ENCODE data around the gene BCAS3. TPM values are rescaled to one million over a fixed set of nuclear protein-coding genes. Genes with fewer than 3 reads are reported as not detected.
A peak's percentile ranks its signal among the peaks of the same experiment; 100 is the strongest.

The BCAS3 gene
- total RNA-seq, 1 donor from 2014 or later: 35.7 TPM

GRCh38 chr17:61351745-61352407 lies 674.2 kb downstream of the BCAS3 start:
- H3K9me3 Mint-ChIP-seq (ENCODE audit: unreplicated experiment): no peaks in the 10 kb centered on the region
- H3K36me3 Mint-ChIP-seq (ENCODE audit: unreplicated experiment): no peaks in the 10 kb centered on the region
- H3K27ac Mint-ChIP-seq (ENCODE audit: unreplicated experiment): no peak overlapping the region
- H3K4me3 Mint-ChIP-seq (ENCODE audit: unreplicated experiment): no peak overlapping the region
- no peaks in the 10 kb centered on the region for H3K27me3 Mint-ChIP-seq (ENCODE audit: unreplicated experiment)
- no peak for TF ChIP-seq CTCF (IDR thresholded peaks at IDR 0.05)
- peaks cover 27% of the 10 kb centered on the region for H3K4me1 Mint-ChIP-seq (ENCODE audit: unreplicated experiment)
- DNase-seq (ENCODE audit: extremely low spot score, unreplicated experiment): no peak

GRCh38 chr17:61352408-61352770 lies 674.7 kb downstream of the BCAS3 start:
- Mint-ChIP-seq H3K27ac (ENCODE audit: unreplicated experiment) (peak overlapping the region; percentile 43), H3K27me3 (ENCODE audit: unreplicated experiment) (no peaks in the 10 kb centered on the region)
- no peak for TF ChIP-seq CTCF (IDR thresholded peaks at IDR 0.05)

GRCh38 chr17:61352781-61353491 lies 675.3 kb downstream of the BCAS3 start:
- Mint-ChIP-seq H3K4me1 (ENCODE audit: unreplicated experiment) (peaks cover 28% of the 10 kb centered on the region), H3K9me3 (ENCODE audit: unreplicated experiment) (no peaks in the 10 kb centered on the region), H3K36me3 (ENCODE audit: unreplicated experiment) (no peaks in the 10 kb centered on the region), H3K27ac (ENCODE audit: unreplicated experiment) (no peak overlapping the region), H3K27me3 (ENCODE audit: unreplicated experiment) (no peaks in the 10 kb centered on the region), H3K4me3 (ENCODE audit: unreplicated experiment) (no peak overlapping the region)
- no peak for DNase-seq (ENCODE audit: extremely low spot score, unreplicated experiment)
- no peak for TF ChIP-seq CTCF (IDR thresholded peaks at IDR 0.05)

More at GRCh38 chr17:61352408-61352770, 674.7 kb downstream of the BCAS3 start:
- DNase-seq (ENCODE audit: extremely low spot score, unreplicated experiment): no peak
- peaks cover 28% of the 10 kb centered on the region for H3K4me1 Mint-ChIP-seq (ENCODE audit: unreplicated experiment)
- H3K36me3 Mint-ChIP-seq (ENCODE audit: unreplicated experiment): no peaks in the 10 kb centered on the region
- no peaks in the 10 kb centered on the region for H3K9me3 Mint-ChIP-seq (ENCODE audit: unreplicated experiment)
- H3K4me3 Mint-ChIP-seq (ENCODE audit: unreplicated experiment): no peak overlapping the region

- Mint-ChIP-seq H3K27ac (ENCODE audit: unreplicated experiment) (no peak overlapping the region), H3K36me3 (ENCODE audit: unreplicated experiment) (no peaks in the 10 kb centered on the region), H3K27me3 (ENCODE audit: unreplicated experiment) (no peaks in the 10 kb centered on the region), H3K9me3 (ENCODE audit: unreplicated experiment) (no peaks in the 10 kb centered on the region), H3K4me3 (ENCODE audit: unreplicated experiment) (no peak overlapping the region), H3K4me1 (ENCODE audit: unreplicated experiment) (peaks cover 28% of the 10 kb centered on the region)
- no peak for DNase-seq (ENCODE audit: extremely low spot score, unreplicated experiment)
- TF ChIP-seq CTCF (IDR thresholded peaks at IDR 0.05): no peak
Observed at GRCh38 chr17:61353615-61354014, 676.0 kb downstream of the BCAS3 start.
